Spleen (tissue), 11 donors: ENCODE measurements around the gene EFNB2. TPM values are rescaled to one million over a fixed set of nuclear protein-coding genes. Genes with fewer than 3 reads are reported as not detected.
A peak's percentile ranks its signal among the peaks of the same experiment; 100 is the strongest.

Experiments used
- DNase-seq: peaks from one replicate; pipeline ENCODE4 v3.0.0-alpha.2; 2020
- H3K27ac ChIP-seq, 8 donors: fragments of 200-600 bp; sonication (generic) in 7 of 8; 1 replicate in 4 of 8; 2 replicates in 4 of 8; pipeline versions ENCODE4 v1.5.0 to v1.8.0; 2016 to 2021; ENCODE audit warnings: inconsistent platforms in 4 of 8, mild to moderate bottlenecking in 4 of 8, moderate library complexity in 1 of 8
- H3K27me3 ChIP-seq, 7 donors: fragments of 200-600 bp; sonication (generic) in 6 of 7; replicated peaks in 1 of 7; 1 replicate in 4 of 7; 2 replicates in 3 of 7; pipeline versions ENCODE4 v1.5.0 to v1.8.0; 2016 to 2021; ENCODE audit warnings: inconsistent platforms in 3 of 7, mild to moderate bottlenecking in 1 of 7
- H3K36me3 ChIP-seq, 6 donors: fragments of 200-600 bp; sonication (generic) in 5 of 6; 1 replicate in 4 of 6; 2 replicates in 2 of 6; pipeline versions ENCODE4 v1.5.0 to v1.8.0; 2016 to 2021; ENCODE audit warnings: inconsistent platforms in 2 of 6
- H3K4me1 ChIP-seq, 6 donors: fragments of 200-600 bp; sonication (generic) in 5 of 6; 1 replicate in 3 of 6; 2 replicates in 3 of 6; pipeline versions ENCODE4 v1.5.0 to v1.8.0; 2016 to 2021; ENCODE audit warnings: inconsistent platforms in 3 of 6
- H3K4me3 ChIP-seq, 8 donors: fragments of 200-600 bp; sonication (generic) in 7 of 8; 1 replicate in 4 of 8; 2 replicates in 4 of 8; pipeline versions ENCODE4 v1.5.0 to v1.8.0; 2016 to 2021; ENCODE audit warnings: inconsistent platforms in 4 of 8, mild to moderate bottlenecking in 4 of 8, moderate library complexity in 2 of 8
- H3K9me3 ChIP-seq, 8 donors: fragments of 200-600 bp; sonication (generic) in 7 of 8; 1 replicate in 4 of 8; 2 replicates in 4 of 8; pipeline versions ENCODE4 v1.5.0 to v1.8.0; 2016 to 2021; ENCODE audit warnings: inconsistent platforms in 4 of 8
- POLR2A ChIP-seq, 3 donors: fragments of 450-650 bp; IDR thresholded peaks; one replicate each; pipeline ENCODE4 v1.5.1; 2017; ENCODE audit warnings: antibody characterized with exemption in 3 of 3, mild to moderate bottlenecking in 1 of 3
- POLR2AphosphoS5 ChIP-seq, 3 donors: sonication (generic); formaldehyde crosslinking; IDR thresholded peaks; one replicate each; pipeline ENCODE4 v1.5.1; 2017; ENCODE audit warnings: antibody characterized with exemption in 3 of 3
- WGBS, 5 donors: extraction: QIAGEN DNeasy Blood & Tissue Kit in 3 of 5; methylation state at CpG; one replicate each; pipeline versions ENCODE4 v1.1.5 to v1.1.7; 2013 to 2018; 5-methylcytosine and 5-hydroxymethylcytosine counted together
- intact Hi-C: fragments of 100-400 bp; cut with DNase I; formaldehyde crosslinking; loops from one replicate; pipeline ENCODE4 v1.15.0; 2023; ENCODE audit warnings: low total_unique reads
- polyA plus RNA-seq, 3 donors: library from polyadenylated mRNA; stranded (reverse); fragments of 200-250 nt; gene quantifications; one replicate each; pipeline ENCODE4 v1.2.1, GENCODE V29; 2013
- total RNA-seq, 7 donors: library from RNA; depleted of rRNA in 3 of 7; stranded (reverse); fragments of >200 nt in 3 of 7; fragmentation: NEBNext Ultra II Directional in 4 of 7; extraction: Animal tissue kit (Norgen Biotek cat#: 25700) in 4 of 7; gene quantifications; one replicate each; pipeline versions ENCODE4 v1.1.0 to v1.2.1, GENCODE V29; 2016 to 2021
- TF ChIP-seq, protein P1 (sequence below), 11 experiments: fragments of 200-600 bp in 7 of 11; fragments of 450-650 bp in 4 of 11; sonication (generic) in 4 of 11; IDR thresholded peaks in 8 of 11; conservative IDR thresholded peaks in 3 of 11; 1 replicate in 7 of 11; 2 replicates in 4 of 11; pipeline versions ENCODE4 v1.4.0 to v1.8.0; 2016 to 2021; ENCODE audit warnings: antibody characterized with exemption in 11 of 11, inconsistent platforms in 4 of 11, mild to moderate bottlenecking in 1 of 11
- donor health status: healthy with polysubstance abuse.
- donor health status: DM: no; HTN: no; CAD: no; lungs with moderate emphysema.
- donor health status: DM: no; HTN: no; CAD: no.
- donor health status: Bipolar disorder and iron deficiency.
- donor health status: healthy.
- donor health status: DM: no; HTN: no; CAD: no.
- donor health status: DM: yes; HTN: yes; CAD: no.

Gene EFNB2
- total and polyA plus RNA-seq, 10 donors = 2.9 to 22.9 (median 16.0) TPM

DNA sequence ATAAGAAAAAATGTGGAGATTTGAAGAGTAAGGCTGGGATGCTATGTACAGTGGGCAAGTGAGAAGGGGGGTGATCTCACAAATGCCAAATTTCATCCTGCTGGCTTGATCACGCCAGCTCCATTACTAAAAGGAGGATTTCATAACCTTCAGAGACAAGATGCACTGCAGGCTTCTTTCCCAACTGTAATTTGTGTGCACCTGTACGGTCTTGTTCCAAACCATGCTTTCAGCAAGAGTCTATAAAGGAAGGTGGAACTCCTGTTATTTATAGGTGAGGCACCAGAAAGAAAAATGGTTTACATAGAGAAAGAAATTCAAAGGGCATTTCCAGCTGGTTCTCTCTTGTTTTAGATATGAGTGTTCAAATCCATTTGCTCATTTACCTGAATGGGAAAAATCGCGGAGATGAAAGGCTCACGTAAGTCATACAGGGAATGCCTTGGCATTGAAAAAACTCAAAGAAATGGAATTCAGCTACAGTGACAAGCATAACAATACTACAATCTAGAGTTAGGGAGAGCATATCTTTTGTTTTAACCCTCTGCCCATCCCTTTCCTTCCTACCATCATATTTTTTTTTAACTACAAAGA is 13.3 kb downstream of the EFNB2 start:
- Histone ChIP-seq H3K4me3 (no peak overlapping the region), H3K27me3 (peaks cover 0 to 5% (median 0%) of the 10 kb centered on the region in 7 donors), H3K27ac (peak overlapping the region in 1 of 8 donors; percentile 43), H3K9me3 (no peaks in the 10 kb centered on the region), H3K4me1 (peaks cover 0 to 13% (median 0%) of the 10 kb centered on the region in 6 donors), H3K36me3 (no peaks in the 10 kb centered on the region)
- no peak for DNase-seq
- intact Hi-C loops = no loop called here
- WGBS, 5 donors = 80 to 90% (median 80%) methylated on average over 5 of the region's 5 CpGs
- TF ChIP-seq, protein P1, sequence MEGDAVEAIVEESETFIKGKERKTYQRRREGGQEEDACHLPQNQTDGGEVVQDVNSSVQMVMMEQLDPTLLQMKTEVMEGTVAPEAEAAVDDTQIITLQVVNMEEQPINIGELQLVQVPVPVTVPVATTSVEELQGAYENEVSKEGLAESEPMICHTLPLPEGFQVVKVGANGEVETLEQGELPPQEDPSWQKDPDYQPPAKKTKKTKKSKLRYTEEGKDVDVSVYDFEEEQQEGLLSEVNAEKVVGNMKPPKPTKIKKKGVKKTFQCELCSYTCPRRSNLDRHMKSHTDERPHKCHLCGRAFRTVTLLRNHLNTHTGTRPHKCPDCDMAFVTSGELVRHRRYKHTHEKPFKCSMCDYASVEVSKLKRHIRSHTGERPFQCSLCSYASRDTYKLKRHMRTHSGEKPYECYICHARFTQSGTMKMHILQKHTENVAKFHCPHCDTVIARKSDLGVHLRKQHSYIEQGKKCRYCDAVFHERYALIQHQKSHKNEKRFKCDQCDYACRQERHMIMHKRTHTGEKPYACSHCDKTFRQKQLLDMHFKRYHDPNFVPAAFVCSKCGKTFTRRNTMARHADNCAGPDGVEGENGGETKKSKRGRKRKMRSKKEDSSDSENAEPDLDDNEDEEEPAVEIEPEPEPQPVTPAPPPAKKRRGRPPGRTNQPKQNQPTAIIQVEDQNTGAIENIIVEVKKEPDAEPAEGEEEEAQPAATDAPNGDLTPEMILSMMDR (IDR thresholded peaks at IDR 0.05 in 8 of 11, conservative IDR thresholded peaks at IDR 0.05 in 3 of 11) = no peak
- TF ChIP-seq POLR2AphosphoS5 (IDR thresholded peaks at IDR 0.05) = no peak
- TF ChIP-seq POLR2A (IDR thresholded peaks at IDR 0.05) = no peak

DNA sequence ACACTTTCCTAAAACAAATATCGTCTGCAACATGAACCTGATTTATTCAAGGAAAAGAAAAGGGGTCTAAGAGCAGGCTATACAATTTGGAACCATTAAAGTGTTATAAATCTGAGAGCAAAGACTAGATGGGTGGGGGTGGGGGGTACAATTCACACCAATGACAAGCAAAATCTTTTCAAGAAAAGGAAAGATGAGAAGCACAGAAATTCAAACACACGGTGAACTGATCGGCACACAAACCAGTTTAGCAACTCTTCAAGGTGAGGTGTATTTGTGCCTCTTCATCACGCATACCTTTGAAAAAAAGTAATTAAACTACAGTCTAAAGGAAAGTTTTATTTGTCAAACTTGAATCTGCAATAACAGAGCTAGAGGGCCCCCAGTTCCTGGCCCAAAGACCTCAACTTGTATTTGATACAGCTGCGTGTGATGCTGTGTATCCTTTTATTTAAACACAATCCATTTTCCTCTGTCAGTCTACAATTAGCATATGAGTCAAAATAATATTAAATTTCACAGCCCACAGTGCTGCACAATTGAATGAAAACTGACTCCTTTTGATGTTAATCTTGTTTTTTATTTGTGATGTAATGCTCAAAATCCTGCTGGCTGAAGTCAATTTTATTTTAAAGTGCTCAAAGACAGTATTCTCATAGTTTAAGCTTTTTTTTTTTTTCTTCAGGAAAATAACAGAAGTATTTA is 14.2 kb downstream of the EFNB2 start:
- H3K36me3 ChIP-seq = no peaks in the 10 kb centered on the region
- no peak for DNase-seq
- no peaks in the 10 kb centered on the region for H3K9me3 ChIP-seq
- peaks cover 0 to 5% (median 0%) of the 10 kb centered on the region in 7 donors for H3K27me3 ChIP-seq
- TF ChIP-seq POLR2A (IDR thresholded peaks at IDR 0.05) (no peak), POLR2AphosphoS5 (IDR thresholded peaks at IDR 0.05) (no peak)
- TF ChIP-seq, protein P1 (IDR thresholded peaks at IDR 0.05 in 8 of 11, conservative IDR thresholded peaks at IDR 0.05 in 3 of 11) = no peak
- H3K27ac ChIP-seq = no peak overlapping the region
- H3K4me3 ChIP-seq = no peak overlapping the region
- 75 to 85% (median 82%) methylated on average over 5 of the region's 5 CpGs for WGBS, 5 donors
- H3K4me1 ChIP-seq = peaks cover 0 to 13% (median 0%) of the 10 kb centered on the region in 6 donors
- intact Hi-C loops = no loop called here

DNA sequence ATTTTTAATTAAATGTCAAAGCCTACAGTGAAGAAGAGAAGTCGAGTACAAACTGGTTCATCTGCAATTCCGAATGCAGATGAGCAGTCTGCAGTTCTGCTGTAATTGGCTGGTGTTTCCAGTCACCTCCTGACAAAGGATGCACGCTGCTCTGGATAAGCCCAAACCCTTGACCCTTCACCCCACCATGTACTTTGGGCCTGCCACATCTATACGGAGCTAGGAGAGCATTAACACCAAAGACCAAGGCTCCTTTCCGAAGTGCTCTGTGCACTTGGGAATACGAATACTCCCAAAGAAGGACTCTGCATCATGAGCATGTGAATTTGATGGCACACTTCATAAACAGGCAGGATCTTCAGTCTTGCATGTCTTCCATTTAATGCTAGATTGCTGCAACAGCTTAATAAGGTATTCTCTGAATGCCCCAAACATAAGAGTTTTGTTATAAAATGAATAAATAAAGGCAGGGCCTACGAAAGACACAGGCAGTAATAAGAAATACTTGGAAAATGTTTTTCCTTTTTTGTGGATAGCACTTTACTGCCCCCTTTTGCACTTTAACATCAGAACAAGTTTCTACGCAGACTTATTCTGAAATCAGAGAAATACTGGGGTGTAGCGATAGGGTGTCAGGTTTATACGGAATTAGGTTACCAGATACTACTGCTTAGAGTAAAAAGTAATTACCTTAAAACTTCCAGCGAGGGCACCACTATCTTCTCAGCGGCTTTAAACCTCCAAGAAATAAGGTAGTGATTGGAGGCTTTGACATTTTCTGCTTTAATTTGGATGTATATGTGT is 15.0 kb downstream of the EFNB2 start:
- intact Hi-C loops = no loop called here
- H3K27ac ChIP-seq = no peak overlapping the region
- no peak for TF ChIP-seq POLR2AphosphoS5 (IDR thresholded peaks at IDR 0.05)
- TF ChIP-seq, protein P1 (IDR thresholded peaks at IDR 0.05 in 8 of 11, conservative IDR thresholded peaks at IDR 0.05 in 3 of 11) = peak in 1 of 11 experiments; percentile 10

More for the DNA sequence above, 15.0 kb downstream of the EFNB2 start:
- Histone ChIP-seq H3K4me1 (peaks cover 0 to 13% (median 0%) of the 10 kb centered on the region in 6 donors), H3K27me3 (peaks cover 0 to 5% (median 0%) of the 10 kb centered on the region in 7 donors), H3K4me3 (no peak overlapping the region), H3K36me3 (no peaks in the 10 kb centered on the region), H3K9me3 (no peaks in the 10 kb centered on the region)
- no peak for DNase-seq
- WGBS, 5 donors = 63 to 81% (median 69%) methylated on average over 12 of the region's 12 CpGs
